Astrocyte (in vitro differentiated cells and primary cell): Measurements from ENCODE around the gene STARD13.

Source experiments
- EZH2 ChIP-seq: IDR thresholded peaks from 2 replicates; pipeline ENCODE4 v1.6.1; 2012; ENCODE audit warnings: mild to moderate bottlenecking, low read length, inconsistent platforms; ENCODE audit not compliant: insufficient read depth
- TF ChIP-seq, protein P1 (sequence below): IDR thresholded peaks from 2 replicates; pipeline ENCODE4 v1.5.1; 2011; ENCODE audit warnings: low read depth, mild to moderate bottlenecking, inconsistent platforms, low read length, moderate library complexity; ENCODE audit not compliant: insufficient read depth

DNA sequence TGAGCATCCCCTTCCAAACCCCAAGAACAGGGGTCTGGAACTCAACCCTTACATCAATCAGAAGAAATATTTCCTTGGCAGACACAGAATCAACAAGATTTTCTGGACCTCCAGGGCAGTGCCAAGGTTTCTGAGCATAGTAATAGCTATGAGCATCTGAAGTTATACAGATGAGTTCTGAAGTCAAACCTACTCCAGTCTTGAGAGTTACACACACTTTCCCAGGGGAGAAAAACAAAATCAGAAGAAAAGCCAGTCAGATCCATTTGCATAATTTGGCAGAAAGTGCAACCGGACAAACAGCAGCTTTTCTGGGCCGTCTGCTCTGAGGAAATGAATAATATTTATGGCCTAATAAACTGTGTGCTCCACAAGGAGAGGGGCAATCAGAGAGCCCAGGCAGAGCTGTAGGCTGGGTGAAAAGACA lies 176.3 kb downstream of the STARD13 start:
- TF ChIP-seq, protein P1, sequence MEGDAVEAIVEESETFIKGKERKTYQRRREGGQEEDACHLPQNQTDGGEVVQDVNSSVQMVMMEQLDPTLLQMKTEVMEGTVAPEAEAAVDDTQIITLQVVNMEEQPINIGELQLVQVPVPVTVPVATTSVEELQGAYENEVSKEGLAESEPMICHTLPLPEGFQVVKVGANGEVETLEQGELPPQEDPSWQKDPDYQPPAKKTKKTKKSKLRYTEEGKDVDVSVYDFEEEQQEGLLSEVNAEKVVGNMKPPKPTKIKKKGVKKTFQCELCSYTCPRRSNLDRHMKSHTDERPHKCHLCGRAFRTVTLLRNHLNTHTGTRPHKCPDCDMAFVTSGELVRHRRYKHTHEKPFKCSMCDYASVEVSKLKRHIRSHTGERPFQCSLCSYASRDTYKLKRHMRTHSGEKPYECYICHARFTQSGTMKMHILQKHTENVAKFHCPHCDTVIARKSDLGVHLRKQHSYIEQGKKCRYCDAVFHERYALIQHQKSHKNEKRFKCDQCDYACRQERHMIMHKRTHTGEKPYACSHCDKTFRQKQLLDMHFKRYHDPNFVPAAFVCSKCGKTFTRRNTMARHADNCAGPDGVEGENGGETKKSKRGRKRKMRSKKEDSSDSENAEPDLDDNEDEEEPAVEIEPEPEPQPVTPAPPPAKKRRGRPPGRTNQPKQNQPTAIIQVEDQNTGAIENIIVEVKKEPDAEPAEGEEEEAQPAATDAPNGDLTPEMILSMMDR, result no peak
- no peak for TF ChIP-seq EZH2
